A549 (cell line): ENCODE results near the gene TYRO3. TPM values are rescaled to one million over a fixed set of nuclear protein-coding genes. Genes with fewer than 3 reads are reported as not detected.

Experiments used
- ATAC-seq, 2 experiments: fragments of 200-7000 bp in 1 of 2; fragments of >200 bp in 1 of 2; cut with Nextera tagmentation in 1 of 2; cut with Tn5 transposase in 1 of 2; 3 replicates each; pipeline versions ENCODE4 v1.8.0 to v1.9.1; 2018 to 2020; ENCODE audit warnings: mild to moderate bottlenecking in 1 of 2, moderate library complexity in 1 of 2
- CTCF ChIA-PET: fragments of 300-600 bp; sonication (Branson Sonifier 250); formaldehyde crosslinking; extraction: SDS; loops from one replicate; lab custom pipeline; 2021; ENCODE audit warnings: antibody characterized with exemption, inconsistent platforms; lab: Yijun Ruan, JAX
- POLR2A ChIA-PET: fragments of 350-600 bp; formaldehyde crosslinking; extraction: SDS; loops from one replicate; lab custom pipeline; 2021; ENCODE audit warnings: antibody characterized with exemption, inconsistent platforms; lab: Yijun Ruan, JAX
- DNase-seq, 2 experiments: peaks; one replicate each; pipeline versions ENCODE4 v3.0.0 to v3.0.0-alpha.2; 2011 to 2016; ENCODE audit warnings: low read depth in 1 of 2, low spot score in 1 of 2
- FAIRE-seq: peaks from 2 replicates; lab custom pipeline; 2011; peaks lifted over from hg19 to GRCh38; lab: Jason Lieb, UNC
- H3K27ac ChIP-seq, 2 experiments: fragments of >200 bp; sonication (Bioruptor Twin); formaldehyde crosslinking; 3 replicates each; pipeline ENCODE4 v1.5.1; 2016 to 2017
- H3K4me1 ChIP-seq: fragments of >200 bp; sonication (Bioruptor Twin); formaldehyde crosslinking; 3 replicates; pipeline ENCODE4 v1.6.1; 2016
- H3K4me2 ChIP-seq: fragments of >200 bp; sonication (Bioruptor Twin); formaldehyde crosslinking; 3 replicates; pipeline ENCODE4 v1.6.1; 2016
- H3K4me3 ChIP-seq: fragments of >200 bp; sonication (Bioruptor Twin); formaldehyde crosslinking; 3 replicates; pipeline ENCODE4 v1.5.1; 2016
- H3K9me3 ChIP-seq: fragments of >200 bp; sonication (Bioruptor Twin); formaldehyde crosslinking; 3 replicates; pipeline ENCODE4 v1.6.1; 2016
- ATOH8 ChIP-seq: fragments of 250-450 bp; sonication (Bioruptor Pico); IDR thresholded peaks from 2 replicates; pipeline ENCODE4 v1.5.0; 2020; ENCODE audit warnings: low read depth, mild to moderate bottlenecking, moderate library complexity
- CEBPB ChIP-seq, 2 experiments: fragments of >200 bp in 1 of 2; sonication (Bioruptor Twin) in 1 of 2; formaldehyde crosslinking in 1 of 2; IDR thresholded peaks; 2 replicates each; pipeline ENCODE4 v1.6.1; 2012 to 2016
- CHD2 ChIP-seq: fragments of 150-350 bp; IDR thresholded peaks from 2 replicates; pipeline ENCODE4 v1.6.1; 2014; ENCODE audit warnings: low read length; ENCODE audit not compliant: partially characterized antibody
- CTCF ChIP-seq: fragments of >200 bp; sonication (Bioruptor Twin); formaldehyde crosslinking; IDR thresholded peaks from 3 replicates; pipeline ENCODE4 v1.5.1; 2016
- EHMT2 ChIP-seq: fragments of 200-600 bp; sonication (generic); IDR thresholded peaks from 2 replicates; pipeline ENCODE4 v1.6.1; 2016; ENCODE audit warnings: antibody characterized with exemption, low read depth, mild to moderate bottlenecking, moderate library complexity
- EP300 ChIP-seq, 2 experiments: fragments of >200 bp; sonication (Bioruptor Twin); formaldehyde crosslinking; IDR thresholded peaks; 2 replicates in 1 of 2; 3 replicates in 1 of 2; pipeline ENCODE4 v1.6.1; 2016 to 2017
- ESRRA ChIP-seq: fragments of 150-350 bp; IDR thresholded peaks from 2 replicates; pipeline ENCODE4 v1.6.1; 2014; ENCODE audit warnings: mild to moderate bottlenecking, low read length, borderline replicate concordance
- HOXB13 ChIP-seq: fragments of 250-450 bp; sonication (Bioruptor Pico); IDR thresholded peaks from 2 replicates; pipeline ENCODE4 v1.5.0; 2020; ENCODE audit warnings: low read depth, mild to moderate bottlenecking, moderate library complexity
- HOXB5 ChIP-seq: fragments of 250-450 bp; sonication (Bioruptor Pico); IDR thresholded peaks from 2 replicates; pipeline ENCODE4 v1.5.0; 2020; ENCODE audit warnings: mild to moderate bottlenecking, moderate library complexity
- MAFK ChIP-seq: fragments of 450-650 bp; IDR thresholded peaks from 2 replicates; pipeline ENCODE4 v1.6.1; 2014; ENCODE audit not compliant: partially characterized antibody
- MAZ ChIP-seq: fragments of 150-350 bp; IDR thresholded peaks from 2 replicates; pipeline ENCODE4 v1.6.1; 2014; ENCODE audit warnings: antibody characterized with exemption, low read depth, low read length, borderline replicate concordance
- MYC ChIP-seq: IDR thresholded peaks from 2 replicates; pipeline ENCODE4 v1.6.1; 2012; ENCODE audit warnings: mild to moderate bottlenecking, inconsistent platforms, low read length, improper control_type of control experiment, borderline replicate concordance
- NFE2L2 ChIP-seq: fragments of 150-350 bp; conservative IDR thresholded peaks from 2 replicates; pipeline ENCODE4 v1.6.1; 2014; ENCODE audit warnings: low read length
- NPAS2 ChIP-seq: fragments of 250-450 bp; sonication (Bioruptor Pico); IDR thresholded peaks from 2 replicates; pipeline ENCODE4 v1.8.0; 2022; ENCODE audit warnings: mild to moderate bottlenecking, moderate library complexity, borderline replicate concordance
- NR3C1 ChIP-seq: fragments of >200 bp; sonication (Bioruptor Twin); formaldehyde crosslinking; IDR thresholded peaks from 3 replicates; pipeline ENCODE4 v1.6.1; 2017
- PBX3 ChIP-seq: IDR thresholded peaks from 2 replicates; pipeline ENCODE4 v1.6.1; 2012
- POLR2A ChIP-seq: IDR thresholded peaks from 2 replicates; pipeline ENCODE4 v1.6.1; 2012; ENCODE audit warnings: mild to moderate bottlenecking, low read length
- POLR2AphosphoS2 ChIP-seq: conservative IDR thresholded peaks from 2 replicates; pipeline ENCODE4 v1.6.1; 2012; ENCODE audit warnings: low read length, improper control_type of control experiment, inconsistent platforms
- REST ChIP-seq: fragments of 200-600 bp; sonication (generic); IDR thresholded peaks from 2 replicates; pipeline ENCODE4 v1.6.1; 2016; ENCODE audit warnings: antibody characterized with exemption, mild to moderate bottlenecking, moderate library complexity
- RFX5 ChIP-seq: fragments of 450-650 bp; IDR thresholded peaks from 2 replicates; pipeline ENCODE4 v1.7.1; 2014; ENCODE audit warnings: antibody characterized with exemption, mild to moderate bottlenecking, moderate library complexity
- RNF2 ChIP-seq: fragments of 200-600 bp; sonication (generic); IDR thresholded peaks from 2 replicates; pipeline ENCODE4 v1.6.1; 2016; ENCODE audit warnings: low read depth, mild to moderate bottlenecking, antibody characterized with exemption, moderate library complexity, borderline replicate concordance
- SMC3 ChIP-seq: fragments of >200 bp; sonication (Bioruptor Twin); formaldehyde crosslinking; IDR thresholded peaks from 3 replicates; pipeline ENCODE4 v1.6.1; 2018; ENCODE audit warnings: inconsistent platforms
- SREBF2 ChIP-seq: fragments of 450-650 bp; IDR thresholded peaks from 2 replicates; pipeline ENCODE4 v1.6.1; 2014; ENCODE audit warnings: mild to moderate bottlenecking, moderate library complexity
- ZNF302 ChIP-seq: fragments of 250-450 bp; sonication (Bioruptor Pico); IDR thresholded peaks from 2 replicates; pipeline ENCODE4 v1.9.0; 2021; ENCODE audit warnings: inconsistent platforms, mild to moderate bottlenecking, moderate library complexity
- WGBS: methylation state at CpG from one replicate; pipeline ENCODE4 v1.1.6; 2017; ENCODE audit errors: missing lambda C conversion rate; 5-methylcytosine and 5-hydroxymethylcytosine counted together
- polyA plus RNA-seq, 4 experiments: library from polyadenylated mRNA; depleted of rRNA in 3 of 4; stranded (reverse); fragments of >200 nt; fragmentation: RNase III in 1 of 4; extraction: RNeasy Plus Mini Kit Qiagen cat#74134 plus additional on column Dnase treatment in 1 of 4; gene quantifications; 2 replicates in 3 of 4; 3 replicates in 1 of 4; pipeline ENCODE4 v1.2.3, GENCODE V29; 2011 to 2017

TYRO3 gene
- polyA plus RNA-seq, 2 of the 4 experiments (the other 2 are of a cell fraction) = 7.6 to 8.1 TPM

GRCh38 chr15:41511899-41512369, 47.1 kb upstream of the TYRO3 start:
- no peak overlapping the region for H3K27ac ChIP-seq
- 84% methylated on average over 21 of the region's 49 CpGs for WGBS
- no peak overlapping the region for H3K4me2 ChIP-seq
- ChIA-PET CTCF (interaction anchor here (2.1 kb wide), 1 partner anchor 46 kb away, joined by 7 read pairs; no protein-coding TSS in a partner anchor), POLR2A (no interaction called here)
- FAIRE-seq (no peak), DNase-seq (no peak), ATAC-seq (no peak)
- no peaks in the 10 kb centered on the region for H3K4me1 ChIP-seq
- no peaks in the 10 kb centered on the region for H3K9me3 ChIP-seq
- no peak overlapping the region for H3K4me3 ChIP-seq
- TF ChIP-seq SREBF2 = no peak
- TF ChIP-seq POLR2AphosphoS2 = no peak
- TF ChIP-seq NPAS2 (CRISPR knock-in tag) = no peak
- no peak for TF ChIP-seq NFE2L2
- TF ChIP-seq MYC = no peak
- no peak for TF ChIP-seq ATOH8 (CRISPR knock-in tag)
- no peak for TF ChIP-seq HOXB5 (CRISPR knock-in tag)
- TF ChIP-seq RNF2 = no peak
- TF ChIP-seq CEBPB (IDR thresholded peaks at IDR 0.05) = no peak
- no peak for TF ChIP-seq PBX3
- TF ChIP-seq HOXB13 (CRISPR knock-in tag) = no peak
- no peak for TF ChIP-seq CHD2
- no peak for TF ChIP-seq MAFK
- no peak for TF ChIP-seq EP300 (IDR thresholded peaks at IDR 0.05)
- TF ChIP-seq CTCF = no peak
- TF ChIP-seq POLR2A = no peak
- no peak for TF ChIP-seq MAZ
- TF ChIP-seq SMC3 = no peak

GRCh38 chr15:41512512-41512939, 46.5 kb upstream of the TYRO3 start:
- ATAC-seq (no peak; a peak in 1 of 6 replicates), FAIRE-seq (no peak), DNase-seq (no peak)
- POLR2A ChIA-PET = no interaction called here
- CTCF ChIA-PET = interaction anchor here (2.1 kb wide), 1 partner anchor 47 kb away, joined by 7 read pairs; no protein-coding TSS in a partner anchor
- no peaks in the 10 kb centered on the region for H3K9me3 ChIP-seq
- no peak overlapping the region for H3K27ac ChIP-seq
- no peak overlapping the region for H3K4me2 ChIP-seq
- H3K4me3 ChIP-seq = no peak overlapping the region
- WGBS = 92% methylated on average over 24 of the region's 33 CpGs
- no peaks in the 10 kb centered on the region for H3K4me1 ChIP-seq
- TF ChIP-seq CTCF (no peak), EHMT2 (no peak), POLR2AphosphoS2 (no peak), RFX5 (no peak), ZNF302 (CRISPR knock-in tag) (no peak), NR3C1 (no peak), ESRRA (no peak), REST (no peak)
